Nephron progenitor cell (in vitro differentiated cells): ENCODE measurements around the gene OR6C65.
"Not testable (repeated sequence)": the region's sequence is repeated elsewhere in the genome, so short reads cannot be mapped to it uniquely, and the experiment has no call there.

ENCODE experiments used
- DNase-seq: peaks from one replicate; pipeline ENCODE4 v3.0.0; 2021
- H3K27ac Mint-ChIP-seq: 2 replicates; pipeline ENCODE4 v1.8.0; 2021; ENCODE audit warnings: mild to moderate bottlenecking, moderate library complexity, mixed read lengths
- H3K27me3 Mint-ChIP-seq: 2 replicates; pipeline ENCODE4 v1.8.0; 2021; ENCODE audit warnings: mild to moderate bottlenecking, low read depth, mixed read lengths; ENCODE audit not compliant: poor library complexity
- H3K36me3 Mint-ChIP-seq: 2 replicates; pipeline ENCODE4 v1.8.0; 2021; ENCODE audit warnings: low read depth, mixed read lengths
- H3K4me1 Mint-ChIP-seq: 2 replicates; pipeline ENCODE4 v1.8.0; 2021; ENCODE audit warnings: mixed read lengths
- H3K4me3 Mint-ChIP-seq: 2 replicates; pipeline ENCODE4 v1.8.0; 2021; ENCODE audit warnings: mild to moderate bottlenecking, moderate library complexity, mixed read lengths
- H3K9me3 Mint-ChIP-seq: 2 replicates; pipeline ENCODE4 v1.8.0; 2021; ENCODE audit warnings: mild to moderate bottlenecking, moderate library complexity, mixed read lengths
- CTCF ChIP-seq: fragments of 200-600 bp; sonication (generic); IDR thresholded peaks from 2 replicates; pipeline ENCODE4 v1.5.0; 2021; ENCODE audit warnings: antibody characterized with exemption

OR6C65 gene

GRCh38 chr12:55400229-55400628, at the start of gene OR6C65:
OR6C65 (plus strand) TSS chr12:55400529; CDS start chr12:55400529, 0 bp downstream.
- H3K36me3 Mint-ChIP-seq, result no peaks in the 10 kb centered on the region
- H3K4me3 Mint-ChIP-seq, result no peak within 1 kb of the TSS
- no peaks in the 10 kb centered on the region for H3K4me1 Mint-ChIP-seq
- peaks cover 4% of the 10 kb centered on the region for H3K9me3 Mint-ChIP-seq
- no peak for DNase-seq
- H3K27me3 Mint-ChIP-seq, result peaks cover 3% of the 10 kb centered on the region
- no peak within 1 kb of the TSS for H3K27ac Mint-ChIP-seq
- TF ChIP-seq CTCF, result no peak

- peaks cover 11% of the 10 kb centered on the region for H3K36me3 Mint-ChIP-seq
- H3K4me1 Mint-ChIP-seq, result peaks cover 13% of the 10 kb centered on the region
- H3K27me3 Mint-ChIP-seq, H3K4me3 Mint-ChIP-seq: not testable (repeated sequence)
- peak; percentile 3 for DNase-seq
- peak overlapping the region; percentile 88 for H3K27ac Mint-ChIP-seq
- peaks cover 35% of the 10 kb centered on the region for H3K9me3 Mint-ChIP-seq
These were observed 45.0 kb upstream of the OR6C65 start for GRCh38 chr12:55355338-55355737.

GRCh38 chr12:55362675-55363074, 37.7 kb upstream of the OR6C65 start, which contains the start of gene OR6C75:
OR6C75 (plus strand) TSS chr12:55362975; CDS start chr12:55365111, 2,136 bp downstream.
- no peak for DNase-seq
- H3K27me3 Mint-ChIP-seq, result peaks cover 4% of the 10 kb centered on the region
- no peak for TF ChIP-seq CTCF
- peaks cover 17% of the 10 kb centered on the region for H3K9me3 Mint-ChIP-seq
- no peaks in the 10 kb centered on the region for H3K36me3 Mint-ChIP-seq
- no peaks in the 10 kb centered on the region for H3K4me1 Mint-ChIP-seq
- H3K4me3 Mint-ChIP-seq, result no peak within 1 kb of the TSS
- no peak within 1 kb of the TSS for H3K27ac Mint-ChIP-seq

- H3K27ac Mint-ChIP-seq, result no peak overlapping the region
- no peaks in the 10 kb centered on the region for H3K36me3 Mint-ChIP-seq
- no peak for DNase-seq
- peaks cover 4% of the 10 kb centered on the region for H3K27me3 Mint-ChIP-seq
- H3K9me3 Mint-ChIP-seq, result no peaks in the 10 kb centered on the region
- H3K4me3 Mint-ChIP-seq, result no peak overlapping the region
- TF ChIP-seq CTCF, result no peak
- no peaks in the 10 kb centered on the region for H3K4me1 Mint-ChIP-seq
These were observed 35.2 kb upstream of the OR6C65 start for GRCh38 chr12:55365086-55365485.

GRCh38 chr12:55372521-55372920, 27.8 kb upstream of the OR6C65 start:
- H3K27ac Mint-ChIP-seq, result no peak overlapping the region

GRCh38 chr12:55385891-55386290, 14.4 kb upstream of the OR6C65 start:
- H3K27me3 Mint-ChIP-seq, result no peaks in the 10 kb centered on the region

More at GRCh38 chr12:55372521-55372920, 27.8 kb upstream of the OR6C65 start:
- Mint-ChIP-seq H3K9me3 (no peaks in the 10 kb centered on the region), H3K4me3 (no peak overlapping the region), H3K27me3 (no peaks in the 10 kb centered on the region), H3K36me3 (no peaks in the 10 kb centered on the region), H3K4me1 (no peaks in the 10 kb centered on the region)
- TF ChIP-seq CTCF, result no peak
- DNase-seq, result no peak

More at GRCh38 chr12:55385891-55386290, 14.4 kb upstream of the OR6C65 start:
- Mint-ChIP-seq H3K27ac (no peak overlapping the region), H3K4me3 (no peak overlapping the region), H3K36me3 (no peaks in the 10 kb centered on the region), H3K9me3 (no peaks in the 10 kb centered on the region), H3K4me1 (no peaks in the 10 kb centered on the region)
- no peak for TF ChIP-seq CTCF
- DNase-seq, result no peak
